ENCODE measurements around the gene ZNF410. TPM values are rescaled to one million over a fixed set of nuclear protein-coding genes. Genes with fewer than 3 reads are reported as not detected.

ZNF410 gene
- total and polyA plus RNA-seq, 2 of the 8 experiments (the other 6 are each of a cell fraction or from before 2014, with no cell fraction given) = 11.2 to 18.9 TPM

- Histone ChIP-seq H2AFZ (ENCODE audit: low read length) (no peak overlapping the region), H4K20me1 (replicated peaks in 1 of 2; ENCODE audit: control insufficient read depth in 1 of 2, insufficient read depth in 2 of 2, low read length in 2 of 2) (no peaks in the 10 kb centered on the region), H2BK15ac (ENCODE audit: low read length) (no peak overlapping the region), H3K23me2 (ENCODE audit: low read depth, low read length) (no peaks in the 10 kb centered on the region), H2AK5ac (ENCODE audit: low read depth, low read length) (no peak overlapping the region), H3K27me3 (replicated peaks in 1 of 4; ENCODE audit: control insufficient read depth in 3 of 4, extremely low read depth in 1 of 4, insufficient read depth in 3 of 4, low read length in 3 of 4) (no peaks in the 10 kb centered on the region), H3K18ac (ENCODE audit: extremely low read depth, low read length) (no peak overlapping the region), H3K9me3 (ENCODE audit: insufficient read depth in 2 of 2, low read depth in 1 of 2, low read length in 1 of 2) (no peaks in the 10 kb centered on the region), H3K56ac (replicated peaks; ENCODE audit: insufficient read length, low read depth, low read length) (no peak overlapping the region), H3K36me3 (ENCODE audit: control insufficient read depth in 2 of 4, insufficient read depth in 4 of 4, low read length in 3 of 4) (no peaks in the 10 kb centered on the region), H3K79me2 (ENCODE audit: control insufficient read depth in 1 of 2, insufficient read depth in 2 of 2, low read length in 2 of 2) (no peaks in the 10 kb centered on the region), H3K4me2 (ENCODE audit: insufficient read depth in 1 of 2, low read depth in 2 of 2, low read length in 2 of 2) (no peak overlapping the region), H3K9ac (replicated peaks in 1 of 4; ENCODE audit: extremely low read depth in 1 of 4, low read depth in 3 of 4, low read length in 3 of 4) (no peak overlapping the region), H3K23ac (ENCODE audit: insufficient read length) (no peak overlapping the region), H3K4ac (replicated peaks; ENCODE audit: insufficient read length, low read depth, low read length) (no peak overlapping the region), H4K8ac (ENCODE audit: extremely low read depth, insufficient read depth, low read length) (no peak overlapping the region), H3K4me1 (replicated peaks in 1 of 4; ENCODE audit: control insufficient read depth in 3 of 4, insufficient read depth in 4 of 4, low read length in 3 of 4) (no peaks in the 10 kb centered on the region), H2BK5ac (ENCODE audit: low read depth, low read length) (no peak overlapping the region), H4K5ac (ENCODE audit: insufficient read length, low read depth, low read length) (no peak overlapping the region), H3K27ac (ENCODE audit: low read depth, low read length) (no peak overlapping the region), H2BK12ac (ENCODE audit: low read depth, low read length) (no peak overlapping the region), H3K14ac (ENCODE audit: insufficient read length) (no peak overlapping the region), H2BK20ac (ENCODE audit: low read length) (no peak overlapping the region), H4K91ac (replicated peaks; ENCODE audit: insufficient read length, low read length) (no peak overlapping the region), H3K79me1 (ENCODE audit: low read depth, low read length) (no peaks in the 10 kb centered on the region), H3K4me3 (ENCODE audit: extremely low read depth in 1 of 4, insufficient read depth in 2 of 4, low read depth in 3 of 4, low read length in 4 of 4) (no peak overlapping the region), H2BK120ac (replicated peaks; ENCODE audit: low read depth, low read length) (no peak overlapping the region)
- ChIA-PET CTCF (ENCODE audit: partially characterized antibody) (interaction anchor here (1.0 kb wide), 1 partner anchor 124 kb away, joined by 3 read pairs; no protein-coding TSS in a partner anchor), POLR2A (ENCODE audit: partially characterized antibody) (interaction anchor here (0.6 kb wide), 1 partner anchor 64 kb away, joined by 3 read pairs; no protein-coding TSS in a partner anchor)
- no peak for DNase-seq (ENCODE audit: low read depth in 1 of 2, low spot score in 2 of 2)
- 83% methylated on average over 7 of the region's 7 CpGs; no CpG with 5 or more reads in 1 of the 2 experiments for WGBS, 2 experiments (ENCODE audit: extremely low coverage in 1 of 2, insufficient coverage in 1 of 2, insufficient read length in 1 of 2, insufficient replicate concordance in 2 of 2, low coverage in 1 of 2, low lambda C conversion rate in 2 of 2, missing lambda C conversion rate in 1 of 2)
- FAIRE-seq = no peak
- TF ChIP-seq RXRA (IDR thresholded peaks at IDR 0.05; ENCODE audit: insufficient read depth, low read depth, low read length) (no peak), CTBP2 (IDR thresholded peaks at IDR 0.05; ENCODE audit: borderline replicate concordance, insufficient read depth, insufficient read length, low read length) (no peak), SP4 (IDR thresholded peaks at IDR 0.05; ENCODE audit: low read length) (no peak), CBX5 (IDR thresholded peaks at IDR 0.05; ENCODE audit: low read depth, low read length) (no peak), KDM1A (IDR thresholded peaks at IDR 0.05; ENCODE audit: borderline replicate concordance, low read length) (no peak), USF2 (IDR thresholded peaks at IDR 0.05; ENCODE audit: low read length) (no peak), CTCF (IDR thresholded peaks at IDR 0.05; ENCODE audit: control extremely low read depth in 1 of 3, insufficient read depth in 1 of 3, low read depth in 1 of 3, low read length in 3 of 3) (no peak), CBX8 (IDR thresholded peaks at IDR 0.05; ENCODE audit: borderline replicate concordance, low read depth, low read length) (no peak), BCL11A (IDR thresholded peaks at IDR 0.05; ENCODE audit: low read depth in 2 of 2, low read length in 2 of 2) (no peak)
These were observed 55.5 kb downstream of the ZNF410 start for GRCh38 chr14:73942180-73942579.

Measured in H1 (cell line).